ENCODE results near the gene CLNS1A.

- TF ChIP-seq CTCF (conservative IDR thresholded peaks at IDR 0.05 in 1 of 2, IDR thresholded peaks at IDR 0.05 in 1 of 2; ENCODE audit: extremely low read depth in 1 of 2, insufficient read depth in 1 of 2, low read depth in 1 of 2, low read length in 2 of 2): no peak
- no peak for TF ChIP-seq EZH2 (IDR thresholded peaks at IDR 0.05; ENCODE audit: borderline replicate concordance, low read length)
These were observed 25.7 kb downstream of the CLNS1A start for GRCh38 chr11:77611921-77612320.

Measured in mammary epithelial cell (primary cell).